Peyer's patch (tissue), 4 donors: ENCODE measurements around the gene CMTM8. TPM values are rescaled to one million over a fixed set of nuclear protein-coding genes. Genes with fewer than 3 reads are reported as not detected.

Experiments
- DNase-seq, 3 donors: peaks; one replicate each; pipeline ENCODE4 v3.0.0-alpha.2; 2017 to 2019
- H3K27ac ChIP-seq, 4 donors: fragments of 200-600 bp; sonication (generic); one replicate each; pipeline ENCODE4 v1.5.1; 2016 to 2019
- H3K27me3 ChIP-seq, 2 donors: fragments of 200-600 bp; sonication (generic); one replicate each; pipeline ENCODE4 v1.5.1; 2019
- H3K36me3 ChIP-seq, 3 donors: fragments of 200-600 bp; sonication (generic); one replicate each; pipeline ENCODE4 v1.5.1; 2016 to 2019
- H3K4me1 ChIP-seq, 4 donors: fragments of 200-600 bp; sonication (generic); one replicate each; pipeline ENCODE4 v1.5.1; 2016 to 2019
- H3K4me3 ChIP-seq, 4 donors: fragments of 200-600 bp; sonication (generic); 1 replicate in 3 of 4; 2 replicates in 1 of 4; pipeline ENCODE4 v1.5.1; 2016 to 2019; ENCODE audit warnings: mild to moderate bottlenecking in 1 of 4
- H3K9me3 ChIP-seq, 4 donors: fragments of 200-600 bp; sonication (generic); one replicate each; pipeline ENCODE4 v1.5.1; 2016 to 2019; ENCODE audit warnings: mild to moderate bottlenecking in 1 of 4
- POLR2A ChIP-seq, 2 donors: fragments of 450-650 bp; IDR thresholded peaks; one replicate each; pipeline ENCODE4 v1.5.1; 2017; ENCODE audit warnings: antibody characterized with exemption in 2 of 2, mild to moderate bottlenecking in 2 of 2, moderate library complexity in 2 of 2
- total RNA-seq, 4 donors: library from RNA; depleted of rRNA; stranded (reverse); fragments of >200 nt; gene quantifications; one replicate each; pipeline ENCODE4 v1.1.0, GENCODE V29; 2016
- TF ChIP-seq, protein P1 (sequence below), 6 experiments: fragments of 450-650 bp in 4 of 6; fragments of 200-600 bp in 2 of 6; sonication (generic) in 1 of 6; IDR thresholded peaks; one replicate each; pipeline ENCODE4 v1.5.1; 2017 to 2019; ENCODE audit warnings: antibody characterized with exemption in 6 of 6, mild to moderate bottlenecking in 3 of 6, moderate library complexity in 1 of 6

Gene CMTM8
- total RNA-seq, 4 donors from 2014 or later = 7.1 to 16.5 (median 13.1) TPM; not detected in 1

DNA sequence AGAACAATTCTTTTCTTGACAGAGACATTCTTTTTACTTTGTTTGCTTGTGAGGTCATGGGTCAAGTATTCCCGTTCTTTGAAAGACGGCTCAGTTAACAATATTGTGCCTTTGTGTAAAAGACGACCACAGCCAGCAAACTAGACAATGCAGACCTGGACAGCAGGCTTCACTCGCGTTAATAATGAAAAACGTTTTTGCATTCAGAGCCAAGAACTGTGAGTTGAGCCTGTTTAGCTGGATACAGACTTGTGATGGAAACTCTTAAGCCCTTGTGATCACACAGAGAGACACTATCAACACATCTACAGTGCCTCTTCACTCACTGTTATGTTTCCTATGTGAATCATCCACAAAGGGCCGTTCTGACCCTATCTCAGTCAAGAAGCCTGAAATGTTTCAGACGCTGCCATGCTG, 115.9 kb downstream of the CMTM8 start:
- H3K27me3 ChIP-seq = no peaks in the 10 kb centered on the region
- no peaks in the 10 kb centered on the region for H3K9me3 ChIP-seq
- TF ChIP-seq, protein P1, sequence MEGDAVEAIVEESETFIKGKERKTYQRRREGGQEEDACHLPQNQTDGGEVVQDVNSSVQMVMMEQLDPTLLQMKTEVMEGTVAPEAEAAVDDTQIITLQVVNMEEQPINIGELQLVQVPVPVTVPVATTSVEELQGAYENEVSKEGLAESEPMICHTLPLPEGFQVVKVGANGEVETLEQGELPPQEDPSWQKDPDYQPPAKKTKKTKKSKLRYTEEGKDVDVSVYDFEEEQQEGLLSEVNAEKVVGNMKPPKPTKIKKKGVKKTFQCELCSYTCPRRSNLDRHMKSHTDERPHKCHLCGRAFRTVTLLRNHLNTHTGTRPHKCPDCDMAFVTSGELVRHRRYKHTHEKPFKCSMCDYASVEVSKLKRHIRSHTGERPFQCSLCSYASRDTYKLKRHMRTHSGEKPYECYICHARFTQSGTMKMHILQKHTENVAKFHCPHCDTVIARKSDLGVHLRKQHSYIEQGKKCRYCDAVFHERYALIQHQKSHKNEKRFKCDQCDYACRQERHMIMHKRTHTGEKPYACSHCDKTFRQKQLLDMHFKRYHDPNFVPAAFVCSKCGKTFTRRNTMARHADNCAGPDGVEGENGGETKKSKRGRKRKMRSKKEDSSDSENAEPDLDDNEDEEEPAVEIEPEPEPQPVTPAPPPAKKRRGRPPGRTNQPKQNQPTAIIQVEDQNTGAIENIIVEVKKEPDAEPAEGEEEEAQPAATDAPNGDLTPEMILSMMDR (IDR thresholded peaks at IDR 0.05) = no peak
- no peak for TF ChIP-seq POLR2A (IDR thresholded peaks at IDR 0.05)
- no peak for DNase-seq
- H3K36me3 ChIP-seq = no peaks in the 10 kb centered on the region
- no peak overlapping the region for H3K27ac ChIP-seq
- no peak overlapping the region for H3K4me3 ChIP-seq
- H3K4me1 ChIP-seq = no peaks in the 10 kb centered on the region

DNA sequence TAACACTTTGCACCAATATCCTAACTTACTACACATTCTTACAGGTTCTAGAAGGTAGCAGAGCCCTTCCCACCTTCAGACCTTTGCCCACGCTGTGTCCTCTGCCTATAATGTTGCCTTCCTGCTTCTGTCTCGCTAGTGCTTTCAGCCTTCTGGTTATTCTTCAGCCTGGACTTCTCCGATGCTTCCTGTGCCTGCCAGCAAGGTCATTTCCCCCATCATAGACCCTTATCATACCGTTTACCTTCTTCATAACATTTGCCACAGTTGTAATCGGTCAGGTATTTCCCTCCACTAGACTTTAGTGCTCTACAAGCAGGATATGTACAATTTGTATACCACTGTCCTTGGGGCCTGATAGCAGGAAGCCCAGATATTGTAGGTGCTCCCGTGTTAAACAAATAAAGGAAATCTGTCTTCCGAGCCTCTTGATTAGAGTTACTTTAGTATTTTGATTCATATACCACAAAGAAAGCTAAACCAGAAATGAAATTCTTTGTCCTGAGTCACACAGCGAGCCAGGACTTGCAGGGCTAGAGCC, 117.3 kb downstream of the CMTM8 start:
- H3K27ac ChIP-seq = no peak overlapping the region
- no peaks in the 10 kb centered on the region for H3K4me1 ChIP-seq
- no peak for DNase-seq
- H3K27me3 ChIP-seq = no peaks in the 10 kb centered on the region
- H3K4me3 ChIP-seq = no peak overlapping the region
- no peaks in the 10 kb centered on the region for H3K36me3 ChIP-seq
- TF ChIP-seq, protein P1 (IDR thresholded peaks at IDR 0.05) = no peak
- TF ChIP-seq POLR2A (IDR thresholded peaks at IDR 0.05) = no peak
- no peaks in the 10 kb centered on the region for H3K9me3 ChIP-seq

DNA sequence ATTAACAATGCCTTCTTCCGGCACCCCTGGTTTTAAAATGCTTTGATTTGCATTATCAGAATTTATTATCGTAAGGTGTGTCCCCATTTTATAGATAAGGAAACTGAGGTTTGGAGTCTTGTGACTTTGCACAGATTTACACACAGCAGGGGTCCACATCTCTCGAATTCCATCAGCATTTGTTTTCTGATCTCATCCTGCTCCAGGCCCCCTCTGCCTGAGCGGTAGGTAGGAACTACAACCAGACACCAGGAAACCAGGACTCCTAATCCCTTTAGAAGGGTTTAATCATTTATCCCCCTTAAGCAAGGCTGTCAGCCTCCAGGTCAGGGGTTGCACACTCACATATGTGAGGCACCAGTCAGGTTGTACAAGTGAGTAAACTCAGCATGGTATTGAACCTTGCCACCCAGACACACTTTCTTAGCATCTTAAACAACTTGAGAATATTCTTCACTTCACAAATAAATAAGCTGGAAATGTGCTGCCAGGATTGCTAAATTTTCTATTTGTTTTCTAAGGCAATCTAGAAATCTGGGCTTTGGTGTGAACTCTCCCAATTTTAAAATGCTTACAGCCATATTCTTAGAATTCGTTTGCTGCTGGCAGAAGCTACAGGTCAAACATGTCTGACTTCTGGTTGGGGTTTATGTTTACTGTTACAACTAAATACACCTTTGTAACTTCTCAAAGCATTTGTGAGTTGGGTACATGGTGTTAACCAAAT, 121.4 kb downstream of the CMTM8 start:
- TF ChIP-seq, protein P1 (IDR thresholded peaks at IDR 0.05) = no peak
- no peak for TF ChIP-seq POLR2A (IDR thresholded peaks at IDR 0.05)
- no peaks in the 10 kb centered on the region for H3K9me3 ChIP-seq
- no peaks in the 10 kb centered on the region for H3K36me3 ChIP-seq
- no peaks in the 10 kb centered on the region for H3K4me1 ChIP-seq
- H3K27me3 ChIP-seq = no peaks in the 10 kb centered on the region
- no peak overlapping the region for H3K4me3 ChIP-seq
- no peak overlapping the region for H3K27ac ChIP-seq
- DNase-seq = no peak

DNA sequence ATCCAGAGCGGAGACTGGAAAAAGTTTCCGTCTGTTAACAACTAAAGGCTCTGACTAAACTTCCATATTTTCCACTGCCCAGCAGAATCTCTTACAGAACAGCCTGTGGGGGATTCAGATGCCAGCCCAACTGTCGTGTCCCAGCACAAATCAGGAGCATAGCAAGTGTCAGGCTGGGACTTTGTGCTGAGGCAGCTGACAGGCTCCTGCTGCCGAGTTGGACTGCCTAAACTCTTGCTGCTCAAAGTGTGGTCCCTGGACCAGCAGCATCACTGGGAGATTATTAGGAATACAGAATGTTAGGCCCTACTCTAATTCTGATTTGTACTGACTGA, 122.0 kb downstream of the CMTM8 start:
- TF ChIP-seq, protein P1 (IDR thresholded peaks at IDR 0.05) = no peak
- no peak for TF ChIP-seq POLR2A (IDR thresholded peaks at IDR 0.05)
- Histone ChIP-seq H3K27ac (no peak overlapping the region), H3K4me3 (no peak overlapping the region)

DNA sequence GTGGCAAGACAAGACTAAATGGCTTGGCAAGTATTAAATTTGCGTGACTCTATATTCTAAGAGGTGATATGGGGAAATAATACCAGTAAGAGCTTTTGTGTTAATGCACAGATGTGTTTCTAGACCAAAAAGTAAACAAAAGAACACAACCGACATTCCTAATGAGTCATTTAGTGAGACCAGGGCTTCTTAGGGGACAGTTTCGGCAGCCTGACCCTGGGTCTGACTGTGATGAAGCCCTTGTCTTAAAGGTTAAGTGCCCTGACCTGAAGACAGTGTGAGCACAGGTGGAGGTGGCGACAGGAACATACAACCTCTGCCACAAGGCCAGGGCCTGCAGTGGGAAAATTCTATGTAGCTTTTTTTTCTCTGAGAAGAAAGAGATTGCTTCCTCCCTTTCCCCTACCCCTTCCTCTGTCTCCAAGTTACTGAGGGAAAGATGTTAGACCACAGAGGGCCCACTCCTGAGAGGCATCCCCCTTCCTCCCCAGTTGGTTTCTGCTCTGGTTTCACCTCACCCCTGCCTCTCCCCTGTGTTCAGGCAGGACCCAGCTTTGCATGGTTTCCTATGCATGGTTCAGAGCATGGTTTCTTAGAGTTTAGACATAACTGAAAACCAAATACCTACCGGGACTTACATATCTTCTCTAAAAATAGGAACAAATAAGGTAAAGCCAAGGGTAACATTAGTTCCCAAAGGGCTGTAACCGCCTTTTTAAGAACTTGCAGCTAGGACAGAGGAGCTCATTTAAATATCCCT, 128.3 kb downstream of the CMTM8 start:
- TF ChIP-seq POLR2A (IDR thresholded peaks at IDR 0.05) = no peak
- TF ChIP-seq, protein P1 (IDR thresholded peaks at IDR 0.05) = no peak
- Histone ChIP-seq H3K4me1 (no peaks in the 10 kb centered on the region), H3K36me3 (no peaks in the 10 kb centered on the region), H3K27me3 (no peaks in the 10 kb centered on the region), H3K9me3 (no peaks in the 10 kb centered on the region), H3K27ac (no peak overlapping the region), H3K4me3 (no peak overlapping the region)
- no peak for DNase-seq

More for the DNA sequence above, 122.0 kb downstream of the CMTM8 start:
- no peaks in the 10 kb centered on the region for H3K9me3 ChIP-seq
- H3K4me1 ChIP-seq = no peaks in the 10 kb centered on the region
- no peak for DNase-seq
- H3K27me3 ChIP-seq = no peaks in the 10 kb centered on the region
- H3K36me3 ChIP-seq = no peaks in the 10 kb centered on the region
